HepG2 (cell line): ENCODE results near the gene INTS2.

Experiments used
- MIER2 ChIP-seq: IDR thresholded peaks from 2 replicates; pipeline ENCODE4 v1.6.1; 2016; ENCODE audit warnings: missing biosample characterization, missing genetic modification reagents
- TAF1 ChIP-seq: sonication (generic); formaldehyde crosslinking; IDR thresholded peaks from 2 replicates; pipeline ENCODE4 v1.4.0; 2020; ENCODE audit warnings: missing genetic modification reagents
- XBP1 ChIP-seq: sonication (generic); formaldehyde crosslinking; IDR thresholded peaks from 2 replicates; pipeline ENCODE4 v1.5.0; 2020; ENCODE audit warnings: missing genetic modification reagents
- ZBTB7A ChIP-seq: sonication (generic); formaldehyde crosslinking; IDR thresholded peaks from 2 replicates; pipeline ENCODE4 v1.8.0; 2022; ENCODE audit warnings: mild to moderate bottlenecking, missing genetic modification reagents
- ZFP41 ChIP-seq: sonication (generic); formaldehyde crosslinking; IDR thresholded peaks from 2 replicates; pipeline ENCODE4 v1.4.0; 2020; ENCODE audit warnings: mild to moderate bottlenecking, missing genetic modification reagents, borderline replicate concordance

- TF ChIP-seq TAF1 (CRISPR knock-in tag) (no peak), ZFP41 (CRISPR knock-in tag) (no peak), XBP1 (CRISPR knock-in tag) (no peak), MIER2 (CRISPR knock-in tag) (no peak), ZBTB7A (CRISPR knock-in tag) (no peak)
These were observed 39.9 kb upstream of the INTS2 start for GRCh38 chr17:61967729-61968128.
